Measurements from ENCODE around the gene PNPLA2.
A peak's percentile ranks its signal among the peaks of the same experiment; 100 is the strongest.

Gene PNPLA2

GRCh38 chr11:799641-800316, 18.9 kb upstream of the PNPLA2 start:
- DNase-seq: no peak

- no peak for DNase-seq
Measured at GRCh38 chr11:800473-800872, 18.2 kb upstream of the PNPLA2 start.

- DNase-seq: no peak
Measured at GRCh38 chr11:801097-801780, 17.5 kb upstream of the PNPLA2 start.

GRCh38 chr11:802018-802617, 16.6 kb upstream of the PNPLA2 start:
- DNase-seq: no peak

- DNase-seq: no peak
Measured at GRCh38 chr11:802693-803466, 15.8 kb upstream of the PNPLA2 start.

- no peak for DNase-seq
Measured at GRCh38 chr11:803467-803742, 15.3 kb upstream of the PNPLA2 start.

- DNase-seq: no peak
Measured at GRCh38 chr11:803770-804598, 14.7 kb upstream of the PNPLA2 start.

GRCh38 chr11:804599-804964, 14.1 kb upstream of the PNPLA2 start:
- DNase-seq: no peak

GRCh38 chr11:808427-809286, 10.1 kb upstream of the PNPLA2 start:
- DNase-seq: no peak

- peak; percentile 97 for DNase-seq
Measured at GRCh38 chr11:809287-810039, 9.3 kb upstream of the PNPLA2 start, which contains the start of gene RPLP2. Gene RPLP2, plus strand, starts transcription at chr11:809967. Its CDS starts 268 bp downstream, at chr11:810235.

GRCh38 chr11:810040-810567, 8.6 kb upstream of the PNPLA2 start:
- no peak for DNase-seq

GRCh38 chr11:811446-812245, 7.1 kb upstream of the PNPLA2 start:
- no peak for DNase-seq

- no peak for DNase-seq
Measured at GRCh38 chr11:812390-812789, 6.3 kb upstream of the PNPLA2 start.

GRCh38 chr11:813072-813455, 5.7 kb upstream of the PNPLA2 start:
- DNase-seq: no peak

- no peak for DNase-seq
Measured at GRCh38 chr11:813456-814096, 5.1 kb upstream of the PNPLA2 start.

GRCh38 chr11:815675-816432, 2.9 kb upstream of the PNPLA2 start:
- DNase-seq: no peak

- no peak for DNase-seq
Measured at GRCh38 chr11:816433-816779, 2.3 kb upstream of the PNPLA2 start.

- DNase-seq: peak; percentile 87
Measured at GRCh38 chr11:819129-819931, 616 bp downstream of the PNPLA2 start.
